K562 (cell line): ENCODE data around the gene AKNAD1. TPM values are rescaled to one million over a fixed set of nuclear protein-coding genes. Genes with fewer than 3 reads are reported as not detected.
A peak's percentile ranks its signal among the peaks of the same experiment; 100 is the strongest.

Experiments
- DMBX1 ChIP-seq: fragments of 250-450 bp; sonication (Bioruptor Pico); IDR thresholded peaks from 2 replicates; pipeline ENCODE4 v1.8.0; 2022; ENCODE audit warnings: inconsistent platforms, mild to moderate bottlenecking, moderate library complexity, borderline replicate concordance
- E2F3 ChIP-seq: fragments of 250-450 bp; sonication (Bioruptor Pico); IDR thresholded peaks from 2 replicates; pipeline ENCODE4 v1.4.0; 2020; ENCODE audit warnings: mild to moderate bottlenecking
- ELK3 ChIP-seq: fragments of 450-650 bp; formaldehyde crosslinking; IDR thresholded peaks from 2 replicates; pipeline ENCODE4 v1.4.0; 2020; ENCODE audit warnings: mild to moderate bottlenecking
- KLF16 ChIP-seq: IDR thresholded peaks from 2 replicates; pipeline ENCODE4 v1.6.1; 2016; ENCODE audit warnings: antibody characterized with exemption
- KLF6 ChIP-seq: fragments of 250-450 bp; sonication (Bioruptor Pico); IDR thresholded peaks from 2 replicates; pipeline ENCODE4 v1.4.0; 2020; ENCODE audit warnings: mild to moderate bottlenecking, moderate library complexity, borderline replicate concordance
- LARP7 ChIP-seq: fragments of 450-650 bp; IDR thresholded peaks from 2 replicates; pipeline ENCODE4 v1.6.1; 2016
- LCOR ChIP-seq: sonication (generic); formaldehyde crosslinking; IDR thresholded peaks from 2 replicates; pipeline ENCODE4 v1.8.0; 2022; ENCODE audit warnings: mild to moderate bottlenecking, missing genetic modification reagents
- MTF1 ChIP-seq: fragments of 250-450 bp; sonication (Bioruptor Pico); IDR thresholded peaks from 2 replicates; pipeline ENCODE4 v1.9.0; 2021; ENCODE audit warnings: moderate library complexity, mild to moderate bottlenecking, inconsistent platforms, borderline replicate concordance
- PKNOX1 ChIP-seq: fragments of 450-650 bp; IDR thresholded peaks from 2 replicates; pipeline ENCODE4 v1.6.1; 2016
- RAD51 ChIP-seq: fragments of 450-650 bp; IDR thresholded peaks from 2 replicates; pipeline ENCODE4 v1.7.1; 2016; ENCODE audit warnings: low read depth, mild to moderate bottlenecking, borderline replicate concordance
- RBFOX2 ChIP-seq: fragments of 200-400 bp; formaldehyde crosslinking; IDR thresholded peaks from 2 replicates; pipeline ENCODE4 v1.6.1; 2017; ENCODE audit warnings: low read depth, mild to moderate bottlenecking, low read length, moderate library complexity
- RBM34 ChIP-seq: fragments of 200-400 bp; formaldehyde crosslinking; IDR thresholded peaks from 2 replicates; pipeline ENCODE4 v1.6.1; 2018; ENCODE audit warnings: low read length, borderline replicate concordance; ENCODE audit not compliant: insufficient read depth
- TBP ChIP-seq: optimal IDR thresholded peaks from 2 replicates; pipeline ENCODE3; 2011; ENCODE audit warnings: low read depth, low read length, improper control_type of control experiment
- TRIM24 ChIP-seq, 2 experiments: fragments of 450-650 bp; IDR thresholded peaks; 2 replicates each; pipeline ENCODE4 v1.6.1; 2016
- ZBTB8A ChIP-seq: fragments of 450-650 bp; IDR thresholded peaks from 2 replicates; pipeline ENCODE4 v1.6.1; 2018; ENCODE audit warnings: mild to moderate bottlenecking, moderate library complexity; ENCODE audit not compliant: partially characterized antibody
- ZEB2 ChIP-seq: fragments of 450-650 bp; IDR thresholded peaks from 2 replicates; pipeline ENCODE4 v1.6.1; 2016
- ZNF140 ChIP-seq: fragments of 250-450 bp; sonication (Bioruptor Pico); IDR thresholded peaks from 2 replicates; pipeline ENCODE4 v1.8.0; 2021; ENCODE audit warnings: moderate library complexity, mild to moderate bottlenecking, inconsistent platforms
- ZNF407 ChIP-seq: fragments of 450-650 bp; IDR thresholded peaks from 2 replicates; pipeline ENCODE4 v1.6.1; 2016; ENCODE audit warnings: low read depth
- ZNF551 ChIP-seq: fragments of 250-450 bp; sonication (Bioruptor Pico); IDR thresholded peaks from 2 replicates; pipeline ENCODE4 v1.5.0; 2021; ENCODE audit warnings: mild to moderate bottlenecking, moderate library complexity
- ZNF668 ChIP-seq: fragments of 250-450 bp; sonication (Bioruptor Pico); IDR thresholded peaks from 2 replicates; pipeline ENCODE4 v1.8.0; 2022; ENCODE audit warnings: mild to moderate bottlenecking, inconsistent platforms
- polyA plus RNA-seq, 8 experiments: library from polyadenylated mRNA; depleted of rRNA in 4 of 8; stranded (reverse) in 5 of 8; unstranded in 3 of 8; fragments of >200 nt; fragmentation: Nextera tagmentation in 2 of 8; fragmentation: Illumina TruSeq in 1 of 8; extraction: Ambion mirVana in 2 of 8; extraction: Trizol in 1 of 8; gene quantifications; 2 replicates each; pipeline versions ENCODE4 v1.2.1 to v1.2.3, GENCODE V29; 2011 to 2014; ENCODE audit warnings: inconsistent platforms in 1 of 8, missing spikeins in 1 of 8
- total RNA-seq, 7 experiments: library from RNA; depleted of rRNA in 6 of 7; stranded (reverse); fragments of >200 nt in 6 of 7; fragmentation: Illumina TruSeq in 2 of 7; extraction: Trizol in 2 of 7; gene quantifications; 2 replicates each; pipeline versions ENCODE4 v1.2.1 to v1.2.3, GENCODE V29; 2011 to 2021; ENCODE audit warnings: low replicate concordance in 1 of 7

Gene AKNAD1
- total and polyA plus RNA-seq, 9 of the 15 experiments (the other 6 are each of a cell fraction or from before 2014, with no cell fraction given) = 0.13 to 0.30 TPM; not detected in 7

- no peak for TF ChIP-seq ELK3 (CRISPR knock-in tag)
- TF ChIP-seq ZNF551 (CRISPR knock-in tag) = no peak
- no peak for TF ChIP-seq ZNF140 (CRISPR knock-in tag)
- no peak for TF ChIP-seq RBM34
- TF ChIP-seq TBP = no peak
- TF ChIP-seq ZNF668 = no peak
- no peak for TF ChIP-seq RBFOX2
- TF ChIP-seq DMBX1 (CRISPR knock-in tag) = peak; percentile 70; the same call in 1 of the 2 replicates
- no peak for TF ChIP-seq LCOR (CRISPR knock-in tag)
- 0 out of 2 replicates have a peak, but pooled peaks have one; percentile 26 for TF ChIP-seq KLF6
- TF ChIP-seq LARP7 = no peak
- TF ChIP-seq E2F3 (CRISPR knock-in tag) = no peak
- TF ChIP-seq ZNF407 = no peak
- no peak for TF ChIP-seq ZEB2
- peak; percentile 96 for TF ChIP-seq PKNOX1
- no peak for TF ChIP-seq ZBTB8A
- no peak for TF ChIP-seq KLF16
- TF ChIP-seq RAD51 = no peak
- TF ChIP-seq TRIM24 (IDR thresholded peaks at IDR 0.05) = no peak
- no peak for TF ChIP-seq MTF1 (CRISPR knock-in tag)
These were observed 42.4 kb downstream of the AKNAD1 start (continued) for GRCh38 chr1:108814343-108815125.
